ENCODE data around the gene SPATA6.
"Not testable (repeated sequence)": the region's sequence is repeated elsewhere in the genome, so short reads cannot be mapped to it uniquely, and the experiment has no call there.

SPATA6 gene

GRCh38 chr1:48396208-48396607 is 75.8 kb downstream of the SPATA6 start:
- no peak for DNase-seq
- intact Hi-C loops (cut with DNase I), result no loop called here

- intact Hi-C loops (cut with DNase I), result no loop called here
- DNase-seq, result no peak
Observed at GRCh38 chr1:48391926-48392325, 80.1 kb downstream of the SPATA6 start.

- no peak for DNase-seq
- intact Hi-C loops (cut with DNase I), result no loop called here
Observed at GRCh38 chr1:48387409-48387808, 84.6 kb downstream of the SPATA6 start.

- DNase-seq, result no peak
- intact Hi-C loops (cut with DNase I), result no loop called here
Observed at GRCh38 chr1:48374785-48375184, 97.2 kb downstream of the SPATA6 start.

GRCh38 chr1:48371598-48371997 is 100.4 kb downstream of the SPATA6 start:
- no peak for DNase-seq
- intact Hi-C loops (cut with DNase I), result no loop called here

GRCh38 chr1:48362901-48363300 is 109.1 kb downstream of the SPATA6 start:
- intact Hi-C loops (cut with DNase I), result no loop called here
- no peak for DNase-seq

- intact Hi-C loops (cut with DNase I), result no loop called here
- peak in 1 of 42 donors; percentile 1 for DNase-seq
Observed at GRCh38 chr1:48356901-48357300, 115.1 kb downstream of the SPATA6 start.

- DNase-seq, result no peak
- intact Hi-C loops (cut with DNase I), result no loop called here
Observed at GRCh38 chr1:48344373-48344772, 127.6 kb downstream of the SPATA6 start.

GRCh38 chr1:48341221-48341620 is 130.8 kb downstream of the SPATA6 start:
- intact Hi-C loops (cut with DNase I), result no loop called here
- no peak for DNase-seq

GRCh38 chr1:48338257-48338656 is 133.7 kb downstream of the SPATA6 start:
- no peak for DNase-seq
- intact Hi-C loops (cut with DNase I), result no loop called here

- DNase-seq, result no peak
- intact Hi-C loops (cut with DNase I), result no loop called here
Observed at GRCh38 chr1:48333316-48333715, 138.7 kb downstream of the SPATA6 start.

- intact Hi-C loops (cut with DNase I), result no loop called here
- no peak for DNase-seq
Observed at GRCh38 chr1:48332115-48332514, 139.9 kb downstream of the SPATA6 start.

GRCh38 chr1:48329905-48330304 is 142.1 kb downstream of the SPATA6 start:
- intact Hi-C loops (cut with DNase I), result no loop called here
- DNase-seq, result no peak

- intact Hi-C loops (cut with DNase I), result no loop called here
- DNase-seq, result no peak
Observed at GRCh38 chr1:48329486-48329885, 142.5 kb downstream of the SPATA6 start.

GRCh38 chr1:48311829-48312228 is 160.2 kb downstream of the SPATA6 start:
- intact Hi-C loops (cut with DNase I); DNase-seq: not testable (repeated sequence)

- intact Hi-C loops (cut with DNase I), result no loop called here
- no peak for DNase-seq
Observed at GRCh38 chr1:48309564-48310082, 162.4 kb downstream of the SPATA6 start.

- intact Hi-C loops (cut with DNase I), result no loop called here
Observed at GRCh38 chr1:48302652-48303051, 169.4 kb downstream of the SPATA6 start.

GRCh38 chr1:48294656-48295055 is 177.3 kb downstream of the SPATA6 start:
- intact Hi-C loops (cut with DNase I), result no loop called here
- DNase-seq, result no peak

More at GRCh38 chr1:48302652-48303051, 169.4 kb downstream of the SPATA6 start:
- no peak for DNase-seq

- DNase-seq; intact Hi-C loops (cut with DNase I): not testable (repeated sequence)
Observed at GRCh38 chr1:48294094-48294493, 177.9 kb downstream of the SPATA6 start.

GRCh38 chr1:48292706-48293105 is 179.3 kb downstream of the SPATA6 start:
- no peak for DNase-seq
- intact Hi-C loops (cut with DNase I), result no loop called here

GRCh38 chr1:48291421-48291820 is 180.6 kb downstream of the SPATA6 start:
- DNase-seq, result no peak
- intact Hi-C loops (cut with DNase I), result no loop called here

GRCh38 chr1:48285525-48285924 is 186.5 kb downstream of the SPATA6 start:
- intact Hi-C loops (cut with DNase I), result no loop called here
- DNase-seq, result no peak
